DOHH2 (cell line): ENCODE results near the gene HEATR9.

ENCODE experiments used
- CTCF ChIP-seq: fragments of 200-600 bp; sonication (generic); IDR thresholded peaks from one replicate; pipeline ENCODE4 v1.5.1; 2014; ENCODE audit warnings: antibody characterized with exemption, mild to moderate bottlenecking, low read depth, low read length; ENCODE audit not compliant: poor library complexity, severe bottlenecking
- EZH2phosphoT487 ChIP-seq: fragments of 200-600 bp; sonication (generic); IDR thresholded peaks from 2 replicates; pipeline ENCODE4 v1.6.1; 2017; ENCODE audit warnings: borderline replicate concordance, mild to moderate bottlenecking, antibody characterized with exemption, low read length, moderate library complexity, mixed read lengths

- TF ChIP-seq CTCF, result no peak
- no peak for TF ChIP-seq EZH2phosphoT487
Measured at GRCh38 chr17:35913609-35914008, 44.9 kb upstream of the HEATR9 start.
